Smooth muscle cell (in vitro differentiated cells): ENCODE measurements around the gene PCBP3. TPM values are rescaled to one million over a fixed set of nuclear protein-coding genes. Genes with fewer than 3 reads are reported as not detected.

Source experiments
- DNase-seq: peaks from one replicate; lab custom pipeline; 2025; ENCODE audit not compliant: unreplicated experiment; lab: John Stamatoyannopoulos, UW
- H2AFZ ChIP-seq: fragments of 200-600 bp; sonication (generic); 2 replicates; pipeline ENCODE4 v1.6.0; 2016; ENCODE audit warnings: antibody characterized with exemption, low read depth, mild to moderate bottlenecking
- H3F3A ChIP-seq: fragments of 200-600 bp; sonication (generic); 2 replicates; pipeline ENCODE4 v1.6.0; 2017; ENCODE audit warnings: antibody characterized with exemption, low read depth
- H3K27ac ChIP-seq: fragments of 200-600 bp; sonication (generic); 2 replicates; pipeline ENCODE4 v1.5.1; 2016; ENCODE audit warnings: low read depth, mild to moderate bottlenecking
- H3K27me3 ChIP-seq: fragments of 200-600 bp; sonication (generic); 2 replicates; pipeline ENCODE4 v1.6.1; 2016; ENCODE audit warnings: low read depth, mild to moderate bottlenecking
- H3K36me3 ChIP-seq: fragments of 200-600 bp; sonication (generic); 2 replicates; pipeline ENCODE4 v1.5.1; 2016; ENCODE audit warnings: low read depth
- H3K4me1 ChIP-seq: fragments of 200-600 bp; sonication (generic); 2 replicates; pipeline ENCODE4 v1.5.1; 2016; ENCODE audit warnings: low read depth
- H3K4me2 ChIP-seq: fragments of 200-600 bp; sonication (generic); 2 replicates; pipeline ENCODE4 v1.6.0; 2016; ENCODE audit warnings: mild to moderate bottlenecking
- H3K4me3 ChIP-seq: fragments of 200-600 bp; sonication (generic); 2 replicates; pipeline ENCODE4 v1.5.1; 2016; ENCODE audit warnings: mild to moderate bottlenecking
- H3K79me2 ChIP-seq: fragments of 200-600 bp; sonication (generic); 2 replicates; pipeline ENCODE4 v1.6.0; 2016; ENCODE audit warnings: low read depth, mild to moderate bottlenecking
- H3K9ac ChIP-seq: fragments of 200-600 bp; sonication (generic); 2 replicates; pipeline ENCODE4 v1.6.0; 2016; ENCODE audit warnings: low read depth
- H3K9me3 ChIP-seq: fragments of 200-600 bp; sonication (generic); replicated peaks from 2 replicates; pipeline ENCODE4 v1.5.1; 2016; ENCODE audit warnings: low read depth
- H4K20me1 ChIP-seq: fragments of 200-600 bp; sonication (generic); 2 replicates; pipeline ENCODE4 v1.6.0; 2016; ENCODE audit warnings: low read depth
- CTCF ChIP-seq: fragments of 200-600 bp; sonication (generic); IDR thresholded peaks from 2 replicates; pipeline ENCODE4 v1.5.1; 2017; ENCODE audit warnings: borderline replicate concordance, mild to moderate bottlenecking, antibody characterized with exemption; ENCODE audit not compliant: insufficient read depth, poor library complexity, severe bottlenecking
- WGBS: methylation state at CpG from one replicate; pipeline ENCODE4 v1.1.7; 2016; ENCODE audit warnings: low lambda C conversion rate; 5-methylcytosine and 5-hydroxymethylcytosine counted together
- polyA plus RNA-seq: library from polyadenylated mRNA; unstranded; fragments of >200 nt; fragmentation: Nextera tagmentation; extraction: Ambion mirVana; gene quantifications from 2 replicates; pipeline ENCODE4 v1.2.1, GENCODE V29; 2016
- total RNA-seq: library from RNA; depleted of rRNA; stranded (reverse); fragments of >200 nt; gene quantifications from 2 replicates; pipeline ENCODE4 v1.2.3, GENCODE V29; 2014

Gene PCBP3
- total and polyA plus RNA-seq, 2 experiments from 2014 or later: 8.9 to 23.1 TPM

- no peaks in the 10 kb centered on the region for H3K27me3 ChIP-seq
- no peaks in the 10 kb centered on the region for H3K9me3 ChIP-seq
- no peak overlapping the region for H2AFZ ChIP-seq
- no peak overlapping the region for H3K9ac ChIP-seq
- WGBS: 96% methylated on average over 8 of the region's 8 CpGs
- no peak overlapping the region for H3K27ac ChIP-seq
- H3F3A ChIP-seq: no peaks in the 10 kb centered on the region
- H3K4me2 ChIP-seq: no peak overlapping the region
- TF ChIP-seq CTCF: no peak
- H3K4me3 ChIP-seq: no peak overlapping the region
- H3K79me2 ChIP-seq: no peaks in the 10 kb centered on the region
- no peaks in the 10 kb centered on the region for H4K20me1 ChIP-seq
- H3K36me3 ChIP-seq: no peaks in the 10 kb centered on the region
- H3K4me1 ChIP-seq: no peaks in the 10 kb centered on the region
- DNase-seq: no peak
Observed at GRCh38 chr21:45824546-45825215, 181.2 kb downstream of the PCBP3 start.

DNA sequence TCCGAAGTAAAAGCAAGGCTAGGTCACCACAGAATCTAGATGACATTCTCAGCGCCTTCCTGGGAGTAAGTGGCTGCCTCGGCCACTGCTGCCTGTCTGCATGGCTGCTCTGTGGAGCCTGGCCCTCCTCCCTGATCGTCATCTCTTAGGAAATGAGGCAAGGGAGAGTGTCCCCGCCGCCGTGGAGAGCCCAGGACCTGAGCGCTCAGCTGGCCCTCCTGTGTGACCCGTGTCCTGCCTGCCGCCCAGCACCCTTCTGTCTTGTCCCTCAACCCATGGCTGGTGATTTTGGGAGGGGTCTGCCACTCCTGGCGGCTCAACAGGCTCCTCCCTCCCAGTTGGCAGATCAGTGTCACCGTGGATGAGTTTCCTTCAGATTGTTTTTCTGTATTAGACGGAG is 181.7 kb downstream of the PCBP3 start:
- Histone ChIP-seq H3K4me1 (no peaks in the 10 kb centered on the region), H3K79me2 (no peaks in the 10 kb centered on the region), H3F3A (no peaks in the 10 kb centered on the region), H3K27me3 (no peaks in the 10 kb centered on the region), H3K36me3 (no peaks in the 10 kb centered on the region), H4K20me1 (no peaks in the 10 kb centered on the region), H3K4me2 (no peak overlapping the region), H3K9me3 (no peaks in the 10 kb centered on the region), H3K9ac (no peak overlapping the region), H3K27ac (no peak overlapping the region), H3K4me3 (no peak overlapping the region), H2AFZ (no peak overlapping the region)
- 84% methylated on average over 13 of the region's 13 CpGs for WGBS
- no peak for TF ChIP-seq CTCF
- DNase-seq: no peak

DNA sequence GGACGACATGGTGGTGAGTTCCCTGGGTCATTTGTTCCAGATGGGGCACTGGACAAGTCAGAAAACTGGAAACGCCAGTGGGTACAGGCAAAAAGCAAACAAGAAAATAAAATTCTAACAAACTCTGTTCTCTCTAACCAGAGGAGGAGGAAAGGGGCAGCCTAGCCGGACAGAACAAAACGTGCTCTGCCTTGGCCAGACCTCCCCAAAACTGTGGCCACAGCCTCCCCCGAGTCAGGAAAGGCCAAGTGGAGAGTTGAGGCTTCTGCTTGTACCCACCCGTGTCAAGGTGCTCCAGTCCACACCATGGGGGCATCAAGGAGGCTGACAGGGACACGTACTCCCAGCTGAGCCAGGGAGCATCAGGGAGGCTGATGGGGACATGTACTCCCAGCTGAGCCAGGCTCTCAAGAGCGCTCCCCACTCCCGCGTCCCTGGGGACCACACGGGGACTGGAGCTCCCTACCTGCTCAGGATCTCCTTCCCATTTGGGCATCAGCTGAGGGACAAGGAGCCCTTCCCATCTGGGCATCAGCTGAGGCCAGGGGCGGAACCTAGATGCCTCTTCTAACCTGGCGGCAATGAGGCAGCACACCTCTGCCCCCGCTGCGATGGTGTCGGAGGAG is 183.3 kb downstream of the PCBP3 start:
- WGBS: 95% methylated on average over 16 of the region's 16 CpGs
- DNase-seq: no peak

More for the DNA sequence above, 183.3 kb downstream of the PCBP3 start:
- no peaks in the 10 kb centered on the region for H3K36me3 ChIP-seq
- H3K9me3 ChIP-seq: no peaks in the 10 kb centered on the region
- H3K79me2 ChIP-seq: no peaks in the 10 kb centered on the region
- no peaks in the 10 kb centered on the region for H4K20me1 ChIP-seq
- no peaks in the 10 kb centered on the region for H3F3A ChIP-seq
- H3K4me3 ChIP-seq: no peak overlapping the region
- no peaks in the 10 kb centered on the region for H3K4me1 ChIP-seq
- H2AFZ ChIP-seq: no peak overlapping the region
- no peak overlapping the region for H3K4me2 ChIP-seq
- no peak for TF ChIP-seq CTCF
- no peak overlapping the region for H3K27ac ChIP-seq
- no peak overlapping the region for H3K9ac ChIP-seq
- H3K27me3 ChIP-seq: no peaks in the 10 kb centered on the region
